ENCODE data around the gene RNFT2. TPM values are rescaled to one million over a fixed set of nuclear protein-coding genes. Genes with fewer than 3 reads are reported as not detected.

Gene RNFT2
- polyA plus RNA-seq, 3 donors, result 4.2 to 6.3 (median 5.5) TPM

GRCh38 chr12:116821291-116821690 lies 83.2 kb downstream of the RNFT2 start:
- no peak for DNase-seq

- DNase-seq, result no peak
These were observed 89.3 kb downstream of the RNFT2 start for GRCh38 chr12:116827432-116827831.

GRCh38 chr12:116832353-116832752 lies 94.2 kb downstream of the RNFT2 start:
- no peak for DNase-seq

GRCh38 chr12:116833474-116833873 lies 95.4 kb downstream of the RNFT2 start:
- DNase-seq, result no peak

GRCh38 chr12:116835484-116835883 lies 97.4 kb downstream of the RNFT2 start:
- DNase-seq, result no peak

GRCh38 chr12:116837097-116837496 lies 99.0 kb downstream of the RNFT2 start:
- no peak for DNase-seq

GRCh38 chr12:116838365-116838764 lies 100.2 kb downstream of the RNFT2 start:
- DNase-seq, result no peak

GRCh38 chr12:116839287-116839830 lies 101.2 kb downstream of the RNFT2 start:
- DNase-seq, result no peak

GRCh38 chr12:116843085-116843484 lies 105.0 kb downstream of the RNFT2 start:
- no peak for DNase-seq

GRCh38 chr12:116849216-116849615 lies 111.1 kb downstream of the RNFT2 start:
- no peak for DNase-seq

- DNase-seq, result no peak
These were observed 114.2 kb downstream of the RNFT2 start for GRCh38 chr12:116852303-116852702.

GRCh38 chr12:116853507-116853906 lies 115.4 kb downstream of the RNFT2 start:
- no peak for DNase-seq

GRCh38 chr12:116855744-116856470 lies 117.8 kb downstream of the RNFT2 start:
- DNase-seq, result no peak

GRCh38 chr12:116856729-116857128 lies 118.6 kb downstream of the RNFT2 start:
- no peak for DNase-seq

GRCh38 chr12:116859079-116859478 lies 121.0 kb downstream of the RNFT2 start:
- DNase-seq, result no peak

GRCh38 chr12:116860263-116860662 lies 122.1 kb downstream of the RNFT2 start:
- DNase-seq, result no peak

GRCh38 chr12:116861320-116861719 lies 123.2 kb downstream of the RNFT2 start:
- no peak for DNase-seq

- DNase-seq, result no peak
These were observed 124.1 kb downstream of the RNFT2 start for GRCh38 chr12:116862167-116862566.

- DNase-seq, result no peak
These were observed 125.2 kb downstream of the RNFT2 start for GRCh38 chr12:116863275-116863767.

GRCh38 chr12:116864371-116865160 lies 126.5 kb downstream of the RNFT2 start:
- DNase-seq, result no peak

- DNase-seq, result no peak
These were observed 129.4 kb downstream of the RNFT2 start for GRCh38 chr12:116867523-116867922.

GRCh38 chr12:116870306-116870705 lies 132.2 kb downstream of the RNFT2 start:
- DNase-seq, result no peak
